GM18505 (cell line): ENCODE data around the gene RALGPS1.
"Not testable (repeated sequence)": the region's sequence is repeated elsewhere in the genome, so short reads cannot be mapped to it uniquely, and the experiment has no call there.

Source experiments
- ATAC-seq: cut with Tn5 transposase; IDR thresholded peaks from one replicate; pipeline ENCODE4 v1.9.1; 2021; ENCODE audit not compliant: unreplicated experiment
- POLR2A ChIP-seq: IDR thresholded peaks from 4 replicates; pipeline ENCODE4 v1.6.1; 2011; ENCODE audit warnings: borderline replicate concordance; ENCODE audit not compliant: insufficient read depth, insufficient read length; ENCODE audit errors: extremely low read depth

RALGPS1 gene

DNA sequence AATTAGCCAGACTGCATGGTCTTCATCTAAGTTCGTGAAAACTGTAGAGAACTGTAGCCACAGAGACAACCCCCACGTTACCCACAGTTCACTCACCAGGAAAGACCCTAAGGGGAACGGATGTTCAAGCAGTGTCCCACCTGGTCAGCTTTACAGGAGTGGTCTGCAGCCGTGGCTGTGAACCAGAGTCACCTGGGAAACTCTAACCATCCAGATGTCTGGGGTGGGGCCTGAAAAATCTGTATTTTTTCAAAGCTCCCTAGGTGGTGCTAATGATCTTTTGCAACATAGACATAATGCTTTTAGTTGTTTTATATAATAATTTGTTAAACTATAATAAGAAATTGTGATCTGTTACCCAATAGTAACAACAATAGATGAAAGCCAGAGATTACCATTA, 255.5 kb downstream of the RALGPS1 start:
- ATAC-seq, result no peak
- no peak for TF ChIP-seq POLR2A

DNA sequence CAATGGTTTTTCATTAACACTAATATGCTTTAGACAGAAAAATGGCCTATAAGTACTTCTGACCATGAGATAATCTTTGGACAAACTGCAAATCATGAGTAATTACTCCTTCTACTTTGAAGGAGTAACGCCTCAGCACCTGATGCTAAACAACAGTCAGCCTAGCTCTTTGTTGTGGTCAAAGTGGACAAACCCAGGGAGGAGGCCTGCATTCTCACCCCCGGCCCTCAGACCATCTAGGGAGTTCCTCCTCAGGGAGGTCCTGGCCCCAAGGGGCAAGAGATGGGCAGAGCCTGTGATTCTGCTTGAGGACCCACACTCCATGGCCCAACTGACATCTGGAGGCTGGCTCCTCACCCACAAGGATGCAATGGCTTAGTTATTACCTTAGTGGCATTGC, 256.1 kb downstream of the RALGPS1 start:
- ATAC-seq, result no peak
- no peak for TF ChIP-seq POLR2A

DNA sequence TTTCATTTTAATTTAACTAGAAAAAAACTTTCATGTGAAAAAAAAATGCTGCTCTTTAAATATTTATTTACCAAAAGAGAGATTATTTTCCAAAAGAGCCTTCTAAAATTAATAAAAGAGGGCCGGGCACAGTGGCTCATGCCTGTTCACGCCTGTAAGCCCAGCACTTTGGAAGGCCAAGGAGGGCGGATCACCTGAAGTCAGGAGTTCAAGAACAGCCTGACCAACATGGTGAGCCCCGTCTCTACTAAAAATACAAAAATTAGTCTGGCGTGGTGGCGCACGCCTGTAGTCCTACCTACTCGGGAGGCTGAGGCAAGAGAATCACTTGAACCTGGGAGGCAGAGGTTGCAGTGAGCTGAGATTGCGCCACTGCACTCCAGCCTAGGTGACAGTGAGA, 256.8 kb downstream of the RALGPS1 start:
- ATAC-seq, result not testable (repeated sequence)

DNA sequence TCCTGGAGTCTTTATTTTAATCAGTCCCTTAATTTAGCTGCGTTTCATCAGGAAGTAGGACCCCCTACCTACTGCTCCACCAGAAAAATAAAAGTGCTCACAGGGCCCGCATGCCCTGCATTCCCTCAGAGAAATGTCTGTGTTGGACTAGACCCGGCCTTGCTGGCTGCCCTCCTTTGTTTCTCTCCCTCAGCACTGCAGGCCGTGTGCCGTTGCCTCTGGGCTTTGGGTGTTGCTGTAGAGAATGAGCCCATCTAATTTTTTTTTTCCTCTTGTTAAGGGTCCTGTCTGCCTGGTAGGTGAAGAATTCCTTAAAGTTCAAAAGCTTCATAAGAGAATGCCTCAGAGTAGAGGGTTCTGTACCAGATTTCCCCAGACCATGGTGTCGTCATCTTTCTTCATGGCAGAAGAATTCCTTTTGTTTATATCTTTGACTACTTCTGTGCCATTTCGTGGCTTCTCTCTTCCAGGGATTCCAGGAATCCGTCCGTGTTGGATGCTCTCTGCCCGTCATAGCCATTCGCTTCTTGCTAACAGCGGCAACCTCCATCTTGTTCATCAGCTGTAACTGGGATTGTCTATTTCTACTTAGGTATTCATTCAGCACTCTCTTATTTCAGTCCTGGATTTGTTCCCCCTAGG, 257.6 kb downstream of the RALGPS1 start:
- TF ChIP-seq POLR2A, result no peak

DNA sequence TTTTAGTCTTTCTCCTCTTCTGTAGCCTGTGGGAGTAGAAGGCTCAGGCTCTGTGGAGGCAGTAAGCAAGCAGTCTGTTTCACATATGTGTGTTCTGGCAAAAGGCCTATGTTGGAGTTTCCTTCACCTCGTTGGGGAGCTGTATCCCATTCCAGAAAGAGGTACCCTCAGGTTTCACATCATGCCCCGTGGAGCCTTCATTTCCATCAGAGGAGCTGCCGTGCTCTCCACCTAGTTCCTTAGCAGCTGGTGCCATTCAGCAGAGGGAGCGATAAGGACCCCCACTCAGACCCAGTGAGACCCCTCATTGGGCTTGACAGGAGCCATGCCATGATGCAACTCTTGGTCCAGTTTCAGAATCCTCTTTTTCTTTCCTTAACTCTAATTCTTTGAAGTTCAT, 258.5 kb downstream of the RALGPS1 start:
- TF ChIP-seq POLR2A, result no peak
- no peak for ATAC-seq

More for the DNA sequence above, 257.6 kb downstream of the RALGPS1 start:
- ATAC-seq, result no peak

DNA sequence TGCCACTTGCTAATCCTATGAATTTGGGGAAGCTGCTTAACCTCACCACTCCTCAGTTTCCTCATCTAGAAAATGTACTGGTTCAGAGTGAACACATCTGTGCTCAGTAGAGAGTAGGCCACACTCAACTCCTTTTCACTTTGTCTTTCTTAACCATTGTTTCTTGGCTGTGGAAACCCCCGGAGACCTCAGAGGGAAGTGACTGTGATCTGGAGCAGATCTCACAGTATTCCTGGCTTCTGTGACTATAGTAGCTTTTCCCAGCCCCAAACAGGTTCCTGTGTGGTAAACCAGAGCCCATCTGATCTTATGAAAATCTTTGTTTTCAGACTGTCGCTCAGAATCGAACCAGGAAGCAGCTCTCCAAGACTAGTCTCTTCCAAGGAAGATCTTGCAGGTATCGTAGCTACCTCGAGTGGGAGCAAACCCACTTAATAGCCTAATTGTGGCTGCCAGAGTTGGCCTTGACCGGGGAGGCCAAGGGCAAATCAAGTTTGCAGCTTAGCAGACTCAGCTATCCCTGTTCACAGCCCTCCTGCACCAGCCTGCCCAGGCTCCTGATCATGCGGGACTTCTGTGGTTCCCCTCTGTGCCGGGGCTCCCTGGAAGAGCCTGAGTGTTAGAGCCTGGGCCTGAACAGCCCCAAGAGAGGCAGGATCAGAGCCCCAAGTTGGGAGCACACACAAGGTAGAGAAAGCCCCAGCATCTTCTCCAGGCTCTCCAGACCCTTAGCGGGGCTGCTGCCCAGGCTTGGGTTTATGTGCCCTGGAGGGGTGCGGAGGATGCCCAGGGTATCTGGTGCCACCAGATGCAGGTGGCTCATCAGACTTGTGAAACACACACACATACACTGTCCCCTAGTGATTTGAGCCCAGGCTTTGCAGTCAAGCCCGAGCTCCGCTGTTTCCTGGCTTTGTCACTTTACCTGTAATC, 260.1 kb downstream of the RALGPS1 start:
- TF ChIP-seq POLR2A, result no peak
- no peak for ATAC-seq

DNA sequence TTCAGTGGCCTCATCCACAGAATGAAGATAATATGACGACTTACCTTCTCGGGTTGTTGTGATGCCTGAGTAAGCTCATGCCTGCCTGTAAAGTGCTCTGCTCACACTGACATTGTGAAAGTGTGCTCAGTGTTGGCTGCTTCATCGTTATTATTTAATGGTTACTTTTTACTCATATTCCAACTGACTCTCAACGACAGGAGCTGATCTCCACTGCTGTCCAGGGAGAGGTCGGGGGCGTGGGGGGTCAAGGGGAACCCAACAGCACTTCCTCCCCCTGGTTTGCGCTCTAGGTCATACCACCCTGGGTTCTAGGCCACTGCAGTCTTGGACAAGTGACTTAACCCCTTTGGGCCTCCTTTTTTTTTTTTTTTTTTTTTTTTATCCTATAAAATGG, 260.7 kb downstream of the RALGPS1 start:
- no peak for TF ChIP-seq POLR2A
- no peak for ATAC-seq

DNA sequence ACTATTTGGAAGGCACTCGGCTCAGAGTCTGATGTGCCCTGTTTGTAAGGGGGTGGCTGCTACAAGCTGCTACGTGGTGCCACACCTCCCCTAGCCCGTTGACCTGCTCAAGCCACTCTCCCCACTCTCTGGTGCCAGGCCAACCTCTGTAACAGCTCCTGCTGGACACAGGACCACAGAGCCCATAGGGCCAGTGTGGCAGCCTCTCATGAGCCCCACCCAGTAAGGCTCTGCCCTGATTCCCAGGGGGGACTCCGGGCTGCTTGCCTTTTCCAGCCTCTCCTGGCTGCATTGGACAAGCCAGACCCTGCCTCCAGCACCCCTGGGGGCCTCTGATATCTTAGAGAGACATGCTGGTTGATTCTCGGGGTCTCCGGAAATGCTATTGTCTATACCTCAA, 261.2 kb downstream of the RALGPS1 start:
- no peak for ATAC-seq
- TF ChIP-seq POLR2A, result no peak

DNA sequence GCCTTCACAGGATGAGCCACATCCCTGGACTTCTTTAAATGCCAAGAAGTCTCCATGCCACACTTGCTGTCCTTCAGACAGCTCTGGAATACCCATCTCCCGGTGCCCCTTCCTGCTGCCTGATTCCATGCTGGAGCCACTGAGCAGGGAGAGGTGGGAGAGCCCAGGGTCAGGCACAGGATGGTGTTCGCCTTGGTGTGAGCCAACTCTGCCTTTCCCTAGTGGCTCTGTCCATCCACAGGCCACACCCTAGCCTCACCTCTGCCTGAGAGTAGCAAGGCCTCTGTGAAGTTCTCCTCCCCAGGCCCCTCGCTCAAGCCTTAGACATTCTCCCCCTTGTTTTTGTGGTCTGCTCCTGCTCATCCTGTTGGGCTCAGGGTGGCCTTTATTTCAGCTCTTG, 262.0 kb downstream of the RALGPS1 start:
- no peak for ATAC-seq
- no peak for TF ChIP-seq POLR2A

DNA sequence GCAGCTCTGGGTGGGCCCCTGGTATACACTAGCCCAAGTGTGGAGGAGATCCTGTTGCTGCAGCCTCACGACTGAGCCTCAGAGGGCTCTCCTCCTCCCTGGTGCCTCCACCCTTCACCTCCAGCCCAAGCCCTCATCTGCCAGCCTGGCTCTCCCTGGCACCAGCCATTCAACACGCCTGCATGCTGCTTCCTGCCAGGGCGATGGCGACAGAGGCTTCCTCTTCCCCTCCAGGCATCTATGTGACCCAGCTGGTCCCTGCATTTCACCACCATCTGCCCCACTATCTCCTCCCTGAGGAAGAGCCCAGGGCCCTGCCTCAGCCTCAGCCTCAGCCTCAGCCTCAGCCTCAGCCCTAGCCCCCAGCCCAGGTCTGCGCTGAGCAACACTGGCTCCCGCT, 262.6 kb downstream of the RALGPS1 start:
- no peak for ATAC-seq
- no peak for TF ChIP-seq POLR2A

DNA sequence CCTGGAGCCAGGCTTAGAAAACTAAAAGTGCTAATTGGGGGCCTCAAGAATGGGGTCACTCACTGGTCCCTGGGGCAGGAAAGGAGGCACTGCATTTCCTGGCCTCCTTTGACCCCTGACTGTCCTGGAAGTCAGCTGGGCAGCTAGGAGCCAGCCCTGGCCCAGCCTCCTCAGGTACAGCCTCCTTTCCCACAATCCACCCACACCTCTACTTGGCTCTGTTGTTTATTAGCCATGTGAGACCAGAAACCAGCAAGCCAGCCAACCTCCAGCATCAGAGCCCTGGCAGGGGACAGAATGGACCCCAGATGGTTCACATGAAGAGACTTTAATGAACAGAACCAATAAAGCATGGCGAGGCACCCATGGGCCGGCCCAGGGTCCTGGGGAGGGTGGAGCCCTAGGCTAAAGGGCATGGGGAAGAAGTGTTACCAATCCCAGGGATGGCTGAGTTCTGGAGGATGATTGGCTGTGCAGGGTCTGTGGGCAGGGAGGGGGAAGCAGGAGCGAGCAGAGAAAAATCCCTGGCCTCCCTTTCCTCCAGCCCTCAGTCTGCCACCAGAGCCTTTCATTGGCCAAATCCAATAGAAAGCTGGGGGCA, 263.2 kb downstream of the RALGPS1 start:
- TF ChIP-seq POLR2A, result no peak
- no peak for ATAC-seq

DNA sequence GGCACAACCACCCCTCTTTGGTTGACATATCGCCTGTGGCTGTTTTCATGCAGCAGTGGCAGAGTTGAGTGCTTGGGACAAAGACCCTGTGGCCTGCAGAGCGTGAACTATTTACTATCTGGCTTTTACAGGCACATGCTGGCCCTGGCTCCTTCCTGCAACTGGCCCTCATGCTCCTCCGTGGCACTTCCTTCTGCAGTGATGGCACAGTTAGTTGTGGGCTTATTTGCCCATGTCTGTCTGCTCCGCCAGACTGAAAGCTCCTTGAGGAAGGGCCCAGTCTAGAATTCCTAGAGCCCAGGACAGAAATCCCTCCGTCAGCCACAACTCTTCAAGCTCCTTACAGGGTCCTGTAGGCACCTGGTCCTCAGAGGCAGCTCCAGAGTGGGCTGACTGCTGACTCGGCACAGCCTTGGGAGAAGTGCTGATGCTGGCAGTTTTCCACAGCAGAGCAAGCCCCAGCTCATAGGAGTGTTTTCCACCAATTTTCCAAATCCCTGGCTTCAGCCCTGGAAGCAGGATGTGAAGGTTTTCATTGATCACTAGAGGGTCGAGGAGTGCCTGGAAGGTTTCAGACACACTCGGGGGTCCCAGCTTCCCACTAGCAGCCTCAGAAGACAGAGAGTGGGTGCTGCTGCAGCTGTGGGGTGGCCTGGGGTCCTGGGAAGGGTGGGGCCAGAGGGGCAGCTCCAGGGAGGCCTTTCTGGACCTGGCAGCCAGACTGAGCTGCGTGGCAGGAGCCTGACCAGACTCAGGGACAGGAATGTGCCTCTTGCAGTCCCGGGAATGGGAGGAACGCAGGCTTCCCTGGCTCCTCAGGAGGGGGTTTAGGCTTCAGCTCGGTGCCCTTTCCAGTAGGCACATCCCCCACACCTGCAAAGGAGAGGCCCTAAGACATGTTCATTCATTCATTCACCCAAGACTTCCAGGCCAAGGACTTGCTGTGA, 264.4 kb downstream of the RALGPS1 start:
- TF ChIP-seq POLR2A, result no peak
- ATAC-seq, result no peak
